Measurements from ENCODE around the gene SPATA6L.
"Not testable (repeated sequence)": the region's sequence is repeated elsewhere in the genome, so short reads cannot be mapped to it uniquely, and the experiment has no call there.

The SPATA6L gene

GRCh38 chr9:4618700-4619099 lies 47.6 kb downstream of the SPATA6L start:
- no peak for TF ChIP-seq CTCF (conservative IDR thresholded peaks at IDR 0.05; ENCODE audit: low read depth, low read length)
- no peak overlapping the region for H3K4me3 ChIP-seq (ENCODE audit: low read length)
- DNase-seq (ENCODE audit: low read depth), result no peak

- no peak overlapping the region for H3K4me3 ChIP-seq (ENCODE audit: low read length)
- no peak for TF ChIP-seq CTCF (conservative IDR thresholded peaks at IDR 0.05; ENCODE audit: low read depth, low read length)
- no peak for DNase-seq (ENCODE audit: low read depth)
Observed at GRCh38 chr9:4617752-4618151, 48.5 kb downstream of the SPATA6L start.

- no peak overlapping the region for H3K4me3 ChIP-seq (ENCODE audit: low read length)
- no peak for TF ChIP-seq CTCF (conservative IDR thresholded peaks at IDR 0.05; ENCODE audit: low read depth, low read length)
- no peak for DNase-seq (ENCODE audit: low read depth)
Observed at GRCh38 chr9:4615778-4616177, 50.5 kb downstream of the SPATA6L start.

GRCh38 chr9:4615251-4615650 lies 51.0 kb downstream of the SPATA6L start:
- no peak overlapping the region for H3K4me3 ChIP-seq (ENCODE audit: low read length)
- no peak for TF ChIP-seq CTCF (conservative IDR thresholded peaks at IDR 0.05; ENCODE audit: low read depth, low read length)
- no peak for DNase-seq (ENCODE audit: low read depth)

- no peak for DNase-seq (ENCODE audit: low read depth)
- H3K4me3 ChIP-seq (ENCODE audit: low read length), result no peak overlapping the region
- no peak for TF ChIP-seq CTCF (conservative IDR thresholded peaks at IDR 0.05; ENCODE audit: low read depth, low read length)
Observed at GRCh38 chr9:4614627-4615026, 51.7 kb downstream of the SPATA6L start.

- not testable (repeated sequence) for DNase-seq (ENCODE audit: low read depth); H3K4me3 ChIP-seq (ENCODE audit: low read length)
Observed at GRCh38 chr9:4606033-4606432, 60.2 kb downstream of the SPATA6L start.

- TF ChIP-seq CTCF (conservative IDR thresholded peaks at IDR 0.05; ENCODE audit: low read depth, low read length), result peak; percentile 68
- H3K4me3 ChIP-seq (ENCODE audit: low read length), result no peak overlapping the region
- DNase-seq (ENCODE audit: low read depth), result peak; percentile 23
Observed at GRCh38 chr9:4604678-4605095, 61.6 kb downstream of the SPATA6L start.

- no peak for DNase-seq (ENCODE audit: low read depth)
- no peak for TF ChIP-seq CTCF (conservative IDR thresholded peaks at IDR 0.05; ENCODE audit: low read depth, low read length)
- no peak overlapping the region for H3K4me3 ChIP-seq (ENCODE audit: low read length)
Observed at GRCh38 chr9:4603830-4604229, 62.5 kb downstream of the SPATA6L start.
